HCT116 (cell line): Measurements from ENCODE around the gene NOP10. TPM values are rescaled to one million over a fixed set of nuclear protein-coding genes. Genes with fewer than 3 reads are reported as not detected.

Experiments
- ATAC-seq: fragments of 200-7000 bp; cut with Tn5 transposase; 2 replicates; pipeline ENCODE4 v1.9.1; 2020; ENCODE audit warnings: mild to moderate bottlenecking, moderate library complexity
- Bru-seq: library from RNA; stranded (reverse); fragments of 400-500 nt; gene quantifications from one replicate; lab custom pipeline; 2021; lab: Mats Ljungman, UMichigan
- BruChase-seq, 2 experiments: library from RNA; stranded (reverse); fragments of 400-500 nt; gene quantifications; one replicate each; lab custom pipeline; 2021; lab: Mats Ljungman, UMichigan
- BruUV-seq: library from RNA; stranded (reverse); fragments of 400-500 nt; replicated peaks from 2 replicates; lab custom pipeline; 2021; lab: Mats Ljungman, UMichigan
- CTCF ChIA-PET: fragments of 300-600 bp; sonication (Branson Sonifier 250); formaldehyde crosslinking; loops from one replicate; lab custom pipeline; 2021; ENCODE audit warnings: antibody characterized with exemption; lab: Charles Lee
- POLR2A ChIA-PET: fragments of 300-600, 350-600 bp; sonication (Branson Sonifier 250); formaldehyde crosslinking; loops from one replicate; lab custom pipeline; 2021; ENCODE audit warnings: antibody characterized with exemption; lab: Charles Lee
- RAD21 ChIA-PET, 2 experiments: fragments of 300-600 bp; sonication (Branson Sonifier 250); formaldehyde crosslinking; loops; one replicate each; lab custom pipeline; 2023; ENCODE audit warnings: low total read pairs in 2 of 2; ENCODE audit not compliant: uncharacterized antibody in 2 of 2, unreplicated experiment in 2 of 2, low non-redundant PET in 1 of 2; lab: Charles Lee
- DNase-seq: peaks from one replicate; pipeline ENCODE4 v3.0.0-alpha.2; 2010; ENCODE audit warnings: low read depth, low spot score
- H2AFZ ChIP-seq: fragments of 200-600 bp; shearing (Covaris generic), sonication (generic); 2 replicates; pipeline ENCODE4 v1.6.1; 2017; ENCODE audit warnings: low read depth, mixed run types, mixed read lengths, antibody characterized with exemption, low read length; ENCODE audit not compliant: poor library complexity, severe bottlenecking
- H3K27ac ChIP-seq: 2 replicates; pipeline ENCODE4 v1.5.1; 2012; ENCODE audit warnings: low read depth, low read length
- H3K27me3 ChIP-seq: fragments of 200-600 bp; sonication (generic); 2 replicates; pipeline ENCODE4 v1.6.1; 2016; ENCODE audit warnings: mixed run types, low read length, mixed read lengths; ENCODE audit not compliant: insufficient read depth
- H3K36me3 ChIP-seq, 2 experiments: fragments of 200-500 bp in 1 of 2; fragments of 200-600 bp in 1 of 2; sonication (Bioruptor generic) in 1 of 2; sonication (generic) in 1 of 2; 2 replicates each; pipeline versions ENCODE4 v1.5.1 to v1.6.1; 2014 to 2016; ENCODE audit warnings: low read length in 2 of 2, inconsistent platforms in 1 of 2, mixed read lengths in 1 of 2, mixed run types in 1 of 2; ENCODE audit not compliant: insufficient read depth in 2 of 2, control insufficient read depth in 1 of 2
- H3K4me1 ChIP-seq, 2 experiments: fragments of 200-600 bp in 1 of 2; sonication (generic) in 1 of 2; 2 replicates each; pipeline versions ENCODE4 v1.5.1 to v1.6.1; 2012 to 2017; ENCODE audit warnings: low read length in 2 of 2, inconsistent platforms in 1 of 2, mild to moderate bottlenecking in 1 of 2, mixed read lengths in 1 of 2, mixed run types in 1 of 2, moderate library complexity in 1 of 2; ENCODE audit not compliant: insufficient read depth in 2 of 2, control insufficient read depth in 1 of 2
- H3K4me2 ChIP-seq: fragments of 200-600 bp; sonication (generic); 2 replicates; pipeline ENCODE4 v1.6.1; 2017; ENCODE audit warnings: mixed run types, low read length, mixed read lengths
- H3K4me3 ChIP-seq, 2 experiments: fragments of 200-600 bp in 1 of 2; sonication (generic) in 1 of 2; replicated peaks in 1 of 2; 2 replicates each; pipeline ENCODE4 v1.5.1; 2011 to 2016; ENCODE audit warnings: low read length in 2 of 2, control low read depth in 1 of 2, low read depth in 1 of 2, mild to moderate bottlenecking in 1 of 2, mixed read lengths in 1 of 2, mixed run types in 1 of 2
- H3K79me2 ChIP-seq: fragments of 200-600 bp; sonication (generic); 2 replicates; pipeline ENCODE4 v1.6.1; 2017; ENCODE audit warnings: mild to moderate bottlenecking, mixed run types, low read length, moderate library complexity, mixed read lengths; ENCODE audit not compliant: insufficient read depth
- H3K9ac ChIP-seq: fragments of 200-600 bp; sonication (generic); 2 replicates; pipeline ENCODE4 v1.6.1; 2016; ENCODE audit warnings: low read length, mixed read lengths
- H3K9me2 ChIP-seq: fragments of 200-600 bp; sonication (generic), shearing (Covaris generic); 2 replicates; pipeline ENCODE4 v1.6.1; 2017; ENCODE audit warnings: mixed run types, mild to moderate bottlenecking, moderate library complexity; ENCODE audit not compliant: insufficient read depth
- H3K9me3 ChIP-seq, 2 experiments: fragments of 200-500 bp in 1 of 2; fragments of 200-600 bp in 1 of 2; sonication (Bioruptor generic) in 1 of 2; sonication (generic) in 1 of 2; 2 replicates each; pipeline ENCODE4 v1.6.1; 2014 to 2017; ENCODE audit warnings: low read length in 2 of 2, mixed read lengths in 2 of 2, inconsistent platforms in 1 of 2, low read depth in 1 of 2, mild to moderate bottlenecking in 1 of 2, mixed run types in 1 of 2, moderate library complexity in 1 of 2; ENCODE audit not compliant: control insufficient read depth in 1 of 2, insufficient read depth in 1 of 2
- H4K20me1 ChIP-seq: fragments of 200-600 bp; sonication (generic), shearing (Covaris generic); 2 replicates; pipeline ENCODE4 v1.6.1; 2017; ENCODE audit warnings: mixed run types, mild to moderate bottlenecking, moderate library complexity; ENCODE audit not compliant: insufficient read depth
- CBX3 ChIP-seq: IDR thresholded peaks from 2 replicates; pipeline ENCODE4 v1.6.1; 2012; ENCODE audit warnings: low read depth
- CTCF ChIP-seq, 3 experiments: fragments of 200-600 bp in 1 of 3; sonication (generic) in 1 of 3; IDR thresholded peaks in 2 of 3; conservative IDR thresholded peaks in 1 of 3; 2 replicates each; pipeline ENCODE4 v1.5.1; 2012 to 2017; ENCODE audit warnings: low read depth in 2 of 3, low read length in 2 of 3, antibody characterized with exemption in 1 of 3, borderline replicate concordance in 1 of 3, control low read depth in 1 of 3, mild to moderate bottlenecking in 1 of 3, mixed read lengths in 1 of 3, mixed run types in 1 of 3, moderate library complexity in 1 of 3; ENCODE audit not compliant: insufficient read depth in 1 of 3
- EGR1 ChIP-seq: IDR thresholded peaks from 2 replicates; pipeline ENCODE4 v1.6.1; 2012; ENCODE audit warnings: low read depth
- ELF1 ChIP-seq: IDR thresholded peaks from 2 replicates; pipeline ENCODE4 v1.6.1; 2012; ENCODE audit warnings: low read depth, borderline replicate concordance
- EZH2 ChIP-seq: fragments of 200-600 bp; sonication (generic); IDR thresholded peaks from 2 replicates; pipeline ENCODE4 v1.6.1; 2017; ENCODE audit warnings: antibody characterized with exemption, mixed run types
- FOSL1 ChIP-seq: IDR thresholded peaks from 2 replicates; pipeline ENCODE4 v1.6.1; 2012; ENCODE audit warnings: low read depth
- POLR2A ChIP-seq: IDR thresholded peaks from 2 replicates; pipeline ENCODE4 v1.7.0; 2011; ENCODE audit warnings: borderline replicate concordance; ENCODE audit not compliant: insufficient read depth, insufficient read length; ENCODE audit errors: extremely low read depth
- POLR2AphosphoS5 ChIP-seq: IDR thresholded peaks from 2 replicates; pipeline ENCODE4 v1.6.1; 2011; ENCODE audit warnings: mild to moderate bottlenecking, low read depth, low read length, moderate library complexity
- RAD21 ChIP-seq: IDR thresholded peaks from 2 replicates; pipeline ENCODE4 v1.6.1; 2012; ENCODE audit warnings: low read depth, mild to moderate bottlenecking
- SIN3A ChIP-seq: IDR thresholded peaks from 2 replicates; pipeline ENCODE4 v1.6.1; 2012; ENCODE audit warnings: low read depth
- SP1 ChIP-seq: IDR thresholded peaks from 2 replicates; pipeline ENCODE4 v1.6.1; 2012; ENCODE audit warnings: low read depth
- TCF7L2 ChIP-seq: IDR thresholded peaks from 2 replicates; pipeline ENCODE4 v1.7.0; 2011; ENCODE audit warnings: borderline replicate concordance, inconsistent platforms; ENCODE audit not compliant: insufficient read depth, insufficient read length; ENCODE audit errors: extremely low read depth
- YY1 ChIP-seq: IDR thresholded peaks from 2 replicates; pipeline ENCODE4 v1.6.1; 2011; ENCODE audit warnings: low read length, low read depth, moderate library complexity, mild to moderate bottlenecking; ENCODE audit not compliant: insufficient replicate concordance; ENCODE audit errors: extremely low read depth
- intact Hi-C: fragments of 100-400 bp; cut with micrococcal nuclease; formaldehyde crosslinking; loops from 2 replicates; pipeline ENCODE4 v1.10.0; 2022
- long read RNA-seq: library from polyadenylated mRNA; unstranded; transcript quantifications from one replicate; pipeline ENCODE4 v2.0.0, GENCODE V29; 2021; ENCODE audit not compliant: unreplicated experiment
- polyA plus RNA-seq: library from polyadenylated mRNA; unstranded; fragments of >200 nt; gene quantifications from 2 replicates; pipeline ENCODE4 v1.2.1, GENCODE V29; 2012; ENCODE audit warnings: missing spikeins
- total RNA-seq: library from RNA; stranded (reverse); gene quantifications from one replicate; pipeline ENCODE4 v1.2.1, GENCODE V29; 2021; ENCODE audit not compliant: unreplicated experiment
- TF ChIP-seq, protein P1 (sequence below): IDR thresholded peaks from 2 replicates; pipeline ENCODE4 v1.6.1; 2011; ENCODE audit warnings: mild to moderate bottlenecking, low read length, moderate library complexity; ENCODE audit not compliant: insufficient replicate concordance; ENCODE audit errors: extremely low read depth
- TF ChIP-seq, protein P2 (sequence below): IDR thresholded peaks from 2 replicates; pipeline ENCODE4 v1.6.1; 2012

NOP10 gene
- 216 TPM for total RNA-seq
- 284 and 383 TPM in 2 replicates for polyA plus RNA-seq
- Bru-seq, nascent RNA, result percentile 96 among the genes with signal in this experiment
- percentile 99 among the genes with signal in this experiment for BruChase-seq, experiment 1, labeled RNA remaining after a 6-hour chase
- BruChase-seq, experiment 2, labeled RNA remaining after a 2-hour chase, result percentile 99 among the genes with signal in this experiment
- long read RNA-seq, transcript NOP10-201 (2 exons, 554 nt), result major isoform, 97 of 100 reads
- long read RNA-seq, partial matches to known transcripts, result 0 of 100 reads
- long read RNA-seq, other reads (novel, unspliced or antisense), result 3 of 100 reads

DNA sequence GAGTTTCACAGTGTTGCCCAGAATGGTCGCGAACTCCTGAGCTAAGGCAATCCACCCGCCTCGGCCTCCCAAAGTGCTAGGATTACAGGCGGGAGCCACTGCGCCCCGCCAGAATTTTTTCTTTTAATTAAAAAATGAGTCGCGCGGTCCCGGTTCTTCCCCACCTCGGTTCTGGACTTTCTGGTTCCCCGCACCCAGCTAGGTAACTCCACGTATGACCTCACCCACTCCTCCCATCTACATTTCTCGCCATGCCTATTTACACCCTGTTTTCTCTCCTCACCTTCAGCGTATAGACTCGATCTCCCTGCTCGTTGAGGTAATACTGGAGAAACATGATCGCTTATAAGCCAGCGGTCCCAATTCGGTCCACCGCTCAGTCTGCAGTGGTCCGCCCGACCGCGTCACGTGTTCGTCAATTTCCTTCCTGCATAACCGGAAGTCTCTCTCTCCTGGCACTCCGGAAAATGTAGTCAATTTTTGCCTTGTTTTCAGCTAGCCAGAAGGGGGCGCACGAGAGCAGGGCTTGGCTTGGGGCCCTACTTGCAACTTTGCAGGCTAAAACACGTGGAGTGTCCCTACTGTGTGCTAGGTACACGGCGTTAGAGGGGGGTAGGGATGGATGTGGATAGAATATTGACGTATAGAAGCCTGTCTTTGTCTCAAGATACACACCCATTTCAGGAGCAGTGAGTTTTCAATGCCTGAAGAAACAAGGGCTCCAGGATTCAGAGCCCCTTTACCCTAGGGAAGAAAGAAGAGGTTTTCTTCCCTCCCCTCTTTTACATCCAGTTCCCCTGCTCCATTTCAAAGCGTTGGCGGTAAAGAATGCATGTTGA is at the start of gene NOP10, which contains the start of gene NUTM1:
TSS of gene NOP10 (minus strand) at position 400 of the 839 bp plus-strand sequence. CDS start at position 337, 63 bp downstream.
TSS of gene NUTM1 (plus strand) at position 579 of the 839 bp plus-strand sequence. CDS start 382 bp downstream, outside the sequence.
- Histone ChIP-seq H3K4me3 (peak within 1 kb of the TSS; percentile 79 to 96), H3K36me3 (peaks cover 20 to 32% of the 10 kb centered on the region in 2 experiments), H3K4me1 (peaks cover 7 to 25% of the 10 kb centered on the region in 2 experiments; a peak in 3 of 4 replicates), H3K9me2 (no peaks in the 10 kb centered on the region), H3K27me3 (no peaks in the 10 kb centered on the region), H3K9ac (peak within 1 kb of the TSS; percentile 86), H2AFZ (peak within 1 kb of the TSS; percentile 84), H3K9me3 (no peaks in the 10 kb centered on the region), H3K4me2 (peak within 1 kb of the TSS; percentile 85), H4K20me1 (no peaks in the 10 kb centered on the region), H3K79me2 (peaks cover 41% of the 10 kb centered on the region), H3K27ac (peak within 1 kb of the TSS; percentile 72)
- ChIA-PET CTCF (interaction anchor here (0.7 to 1.9 kb wide), 7 partner anchors 15 to 233 kb away, joined by 3 to 11 read pairs (median 3); partner anchors contain the start of gene LPCAT4), RAD21 (interaction anchor here (0.7 to 1.2 kb wide), 2 partner anchors 25 kb away, joined by 3 to 4 read pairs; partner anchors contain the start of gene LPCAT4 (in 1 of the 2)), POLR2A (interaction anchor here (0.5 to 1.1 kb wide), 2 partner anchors 15 to 23 kb away, joined by 3 to 5 read pairs; partner anchors contain the start of gene LPCAT4)
- TF ChIP-seq FOSL1, result no peak
- TF ChIP-seq TCF7L2, result peak; percentile 23
- TF ChIP-seq CTCF (IDR thresholded peaks at IDR 0.05 in 2 of 3, conservative IDR thresholded peaks at IDR 0.05 in 1 of 3; ENCODE audit: borderline replicate concordance in 1 of 3, insufficient read depth in 1 of 3, low read depth in 2 of 3, low read length in 2 of 3), result peak; percentile 80 to 90 (median 80)
- peak; percentile 67; the same call in 1 of the 2 replicates for TF ChIP-seq SIN3A
- TF ChIP-seq POLR2AphosphoS5, result peak; percentile 93
- TF ChIP-seq CBX3, result peak; percentile 96
- TF ChIP-seq, protein P1, sequence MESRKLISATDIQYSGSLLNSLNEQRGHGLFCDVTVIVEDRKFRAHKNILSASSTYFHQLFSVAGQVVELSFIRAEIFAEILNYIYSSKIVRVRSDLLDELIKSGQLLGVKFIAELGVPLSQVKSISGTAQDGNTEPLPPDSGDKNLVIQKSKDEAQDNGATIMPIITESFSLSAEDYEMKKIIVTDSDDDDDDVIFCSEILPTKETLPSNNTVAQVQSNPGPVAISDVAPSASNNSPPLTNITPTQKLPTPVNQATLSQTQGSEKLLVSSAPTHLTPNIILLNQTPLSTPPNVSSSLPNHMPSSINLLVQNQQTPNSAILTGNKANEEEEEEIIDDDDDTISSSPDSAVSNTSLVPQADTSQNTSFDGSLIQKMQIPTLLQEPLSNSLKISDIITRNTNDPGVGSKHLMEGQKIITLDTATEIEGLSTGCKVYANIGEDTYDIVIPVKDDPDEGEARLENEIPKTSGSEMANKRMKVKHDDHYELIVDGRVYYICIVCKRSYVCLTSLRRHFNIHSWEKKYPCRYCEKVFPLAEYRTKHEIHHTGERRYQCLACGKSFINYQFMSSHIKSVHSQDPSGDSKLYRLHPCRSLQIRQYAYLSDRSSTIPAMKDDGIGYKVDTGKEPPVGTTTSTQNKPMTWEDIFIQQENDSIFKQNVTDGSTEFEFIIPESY, result no peak
- peak; percentile 96 for TF ChIP-seq POLR2A
- TF ChIP-seq EZH2, result no peak
- no peak; the same call in 1 of the 2 replicates for TF ChIP-seq SP1
- no peak for TF ChIP-seq EGR1
- peak; percentile 80 for TF ChIP-seq RAD21
- TF ChIP-seq, protein P2, sequence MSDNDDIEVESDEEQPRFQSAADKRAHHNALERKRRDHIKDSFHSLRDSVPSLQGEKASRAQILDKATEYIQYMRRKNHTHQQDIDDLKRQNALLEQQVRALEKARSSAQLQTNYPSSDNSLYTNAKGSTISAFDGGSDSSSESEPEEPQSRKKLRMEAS, result peak; percentile 97
- peak; percentile 75 for TF ChIP-seq ELF1
- peak; percentile 39 for TF ChIP-seq YY1
- ATAC-seq (peak; percentile 82), DNase-seq (peak; percentile 90)
- intact Hi-C loops, result loop anchor here (1.0 to 2.0 kb wide), 2 partner anchors 16 to 245 kb away; no protein-coding TSS in a partner anchor
- no TSS peak for BruUV-seq
